CD14-positive monocyte (primary cell): ENCODE results near the gene EPHA6. TPM values are rescaled to one million over a fixed set of nuclear protein-coding genes. Genes with fewer than 3 reads are reported as not detected.

Experiments
- DNase-seq, 3 donors: peaks; one replicate each; pipeline ENCODE4 v3.0.0-alpha.2; 2011 to 2022
- H2AFZ ChIP-seq: 2 replicates; pipeline ENCODE4 v1.6.0; 2012; ENCODE audit warnings: mild to moderate bottlenecking, low read depth, low read length, inconsistent platforms; ENCODE audit not compliant: insufficient read depth, poor library complexity, severe bottlenecking
- H3K27ac ChIP-seq, 2 donors: 1 replicate in 1 of 2; 2 replicates in 1 of 2; pipeline ENCODE4 v1.5.1; 2012 to 2013; ENCODE audit warnings: low read length in 2 of 2, control low read depth in 1 of 2, inconsistent platforms in 1 of 2, low read depth in 1 of 2, mild to moderate bottlenecking in 1 of 2
- H3K27me3 ChIP-seq, 2 donors: one replicate each; pipeline versions ENCODE4 v1.6.0 to v1.6.1; 2011 to 2013; ENCODE audit warnings: low read length in 2 of 2; ENCODE audit not compliant: control insufficient read depth in 2 of 2, insufficient read depth in 2 of 2
- H3K36me3 ChIP-seq, 2 donors: replicated peaks in 1 of 2; 1 replicate in 1 of 2; 2 replicates in 1 of 2; pipeline versions ENCODE4 v1.5.1 to v1.6.1; 2012 to 2013; ENCODE audit warnings: low read length in 2 of 2, control low read depth in 1 of 2, inconsistent platforms in 1 of 2, mild to moderate bottlenecking in 1 of 2; ENCODE audit not compliant: insufficient read depth in 2 of 2, control insufficient read depth in 1 of 2
- H3K4me1 ChIP-seq, 2 donors: 1 replicate in 1 of 2; 2 replicates in 1 of 2; pipeline versions ENCODE4 v1.5.1 to v1.6.1; 2012 to 2013; ENCODE audit warnings: low read length in 2 of 2, control low read depth in 1 of 2, inconsistent platforms in 1 of 2, mild to moderate bottlenecking in 1 of 2, moderate library complexity in 1 of 2; ENCODE audit not compliant: insufficient read depth in 2 of 2, control insufficient read depth in 1 of 2
- H3K4me2 ChIP-seq: replicated peaks from 2 replicates; pipeline ENCODE3; 2012; ENCODE audit warnings: low read length, moderate library complexity, mild to moderate bottlenecking; ENCODE audit not compliant: poor library complexity, severe bottlenecking; ENCODE audit errors: extremely low read depth
- H3K4me3 ChIP-seq, 3 experiments: fragments of 200-600 bp in 1 of 3; sonication (generic) in 1 of 3; replicated peaks in 1 of 3; 1 replicate in 2 of 3; 2 replicates in 1 of 3; pipeline ENCODE4 v1.5.1; 2011 to 2013; ENCODE audit warnings: low read length in 3 of 3, mild to moderate bottlenecking in 3 of 3, control low read depth in 2 of 3, low read depth in 2 of 3, inconsistent platforms in 1 of 3, moderate library complexity in 1 of 3
- H3K79me2 ChIP-seq: 2 replicates; pipeline ENCODE4 v1.6.0; 2012; ENCODE audit warnings: mild to moderate bottlenecking, control low read depth, inconsistent platforms, low read length, moderate library complexity; ENCODE audit not compliant: insufficient read depth
- H3K9ac ChIP-seq: 2 replicates; pipeline ENCODE4 v1.6.0; 2017; ENCODE audit warnings: low read length, mild to moderate bottlenecking; ENCODE audit not compliant: insufficient read depth, poor library complexity, severe bottlenecking
- H3K9me3 ChIP-seq, 2 donors: replicated peaks in 1 of 2; 1 replicate in 1 of 2; 2 replicates in 1 of 2; pipeline versions ENCODE4 v1.5.1 to v1.6.1; 2012 to 2013; ENCODE audit warnings: low read length in 2 of 2, control low read depth in 1 of 2; ENCODE audit not compliant: control insufficient read depth in 1 of 2, insufficient read depth in 1 of 2
- H4K20me1 ChIP-seq: 2 replicates; pipeline ENCODE4 v1.6.0; 2012; ENCODE audit warnings: mild to moderate bottlenecking, low read length, control low read depth, moderate library complexity; ENCODE audit not compliant: insufficient read depth
- H3K27ac Mint-ChIP-seq, 7 donors: one replicate each; pipeline ENCODE4 v1.8.0; 2020; ENCODE audit warnings: mild to moderate bottlenecking in 7 of 7, mixed read lengths in 7 of 7, moderate library complexity in 6 of 7, inconsistent platforms in 2 of 7
- H3K27me3 Mint-ChIP-seq, 3 donors: one replicate each; pipeline ENCODE4 v1.8.0; 2021 to 2022; ENCODE audit warnings: low read depth in 3 of 3, mild to moderate bottlenecking in 3 of 3, mixed read lengths in 3 of 3, moderate library complexity in 3 of 3, inconsistent platforms in 1 of 3
- H3K36me3 Mint-ChIP-seq, 2 donors: one replicate each; pipeline ENCODE4 v1.8.0; 2020; ENCODE audit warnings: mixed read lengths in 2 of 2, inconsistent platforms in 1 of 2, mild to moderate bottlenecking in 1 of 2
- H3K4me1 Mint-ChIP-seq: one replicate; pipeline ENCODE4 v1.8.0; 2020; ENCODE audit warnings: mild to moderate bottlenecking, mixed read lengths
- H3K4me3 Mint-ChIP-seq, 2 donors: one replicate each; pipeline ENCODE4 v1.8.0; 2020; ENCODE audit warnings: mild to moderate bottlenecking in 2 of 2, mixed read lengths in 2 of 2, moderate library complexity in 1 of 2
- H3K9me3 Mint-ChIP-seq, 7 donors: one replicate each; pipeline ENCODE4 v1.8.0; 2020 to 2022; ENCODE audit warnings: mixed read lengths in 7 of 7, mild to moderate bottlenecking in 6 of 7, moderate library complexity in 6 of 7, inconsistent platforms in 2 of 7
- WGBS: methylation state at CpG from one replicate; pipeline ENCODE4 v1.1.5; 2013; ENCODE audit warnings: missing lambda C conversion rate; ENCODE audit not compliant: insufficient coverage; 5-methylcytosine and 5-hydroxymethylcytosine counted together
- intact Hi-C, 2 donors: fragments of 100-400 bp; cut with micrococcal nuclease; formaldehyde crosslinking; loops; one replicate each; pipeline versions ENCODE4 v1.15.0 to v1.15.1; 2023
- polyA plus RNA-seq, 3 donors: library from polyadenylated mRNA; depleted of rRNA in 1 of 3; unstranded in 2 of 3; stranded (reverse) in 1 of 3; fragments of 300-500 nt in 2 of 3; fragments of >200 nt in 1 of 3; fragmentation: Illumina TruSeq in 2 of 3; gene quantifications; 1 replicate in 2 of 3; 2 replicates in 1 of 3; pipeline ENCODE4 v1.2.3, GENCODE V29; 2012 to 2021
- TF ChIP-seq, protein P1 (sequence below): fragments of 200-600 bp; IDR thresholded peaks from one replicate; pipeline ENCODE4 v1.8.0; 2022; ENCODE audit warnings: antibody characterized with exemption, mild to moderate bottlenecking

Gene EPHA6
- polyA plus RNA-seq, 3 donors = not detected

DNA sequence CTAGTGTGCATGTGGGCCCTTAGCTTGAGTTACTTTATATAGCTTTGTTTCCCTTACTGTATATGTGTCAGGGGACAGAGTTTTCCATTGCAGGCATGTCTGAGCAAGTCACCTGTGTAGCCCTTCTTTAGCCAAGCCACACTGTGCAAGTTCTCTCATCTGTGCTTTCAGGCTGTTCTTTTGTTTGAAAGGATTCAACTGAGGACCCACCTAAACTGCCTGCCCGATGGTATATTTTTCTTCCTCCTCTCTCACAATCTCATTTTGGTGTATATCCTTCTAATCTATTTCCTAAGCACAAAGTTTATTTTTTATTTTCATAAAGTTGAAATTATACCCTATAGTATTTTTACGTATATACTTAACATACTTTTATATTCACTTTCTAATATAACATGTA, 690.1 kb downstream of the EPHA6 start:
- H3K4me3 Mint-ChIP-seq = no peak overlapping the region
- Histone ChIP-seq H3K27ac (no peak overlapping the region), H3K36me3 (no peaks in the 10 kb centered on the region), H3K79me2 (no peaks in the 10 kb centered on the region), H3K4me2 (no peak overlapping the region), H3K27me3 (no peaks in the 10 kb centered on the region), H2AFZ (no peak overlapping the region), H3K9ac (no peak overlapping the region), H4K20me1 (no peaks in the 10 kb centered on the region), H3K4me3 (no peak overlapping the region), H3K4me1 (no peaks in the 10 kb centered on the region), H3K9me3 (peaks cover 11% of the 10 kb centered on the region in 2 donors)
- H3K27ac Mint-ChIP-seq = no peak overlapping the region
- WGBS = no CpG with 5 or more reads among the region's 2 CpGs
- H3K4me1 Mint-ChIP-seq = no peaks in the 10 kb centered on the region
- peaks cover 7 to 31% (median 20%) of the 10 kb centered on the region in 7 donors for H3K9me3 Mint-ChIP-seq
- TF ChIP-seq, protein P1, sequence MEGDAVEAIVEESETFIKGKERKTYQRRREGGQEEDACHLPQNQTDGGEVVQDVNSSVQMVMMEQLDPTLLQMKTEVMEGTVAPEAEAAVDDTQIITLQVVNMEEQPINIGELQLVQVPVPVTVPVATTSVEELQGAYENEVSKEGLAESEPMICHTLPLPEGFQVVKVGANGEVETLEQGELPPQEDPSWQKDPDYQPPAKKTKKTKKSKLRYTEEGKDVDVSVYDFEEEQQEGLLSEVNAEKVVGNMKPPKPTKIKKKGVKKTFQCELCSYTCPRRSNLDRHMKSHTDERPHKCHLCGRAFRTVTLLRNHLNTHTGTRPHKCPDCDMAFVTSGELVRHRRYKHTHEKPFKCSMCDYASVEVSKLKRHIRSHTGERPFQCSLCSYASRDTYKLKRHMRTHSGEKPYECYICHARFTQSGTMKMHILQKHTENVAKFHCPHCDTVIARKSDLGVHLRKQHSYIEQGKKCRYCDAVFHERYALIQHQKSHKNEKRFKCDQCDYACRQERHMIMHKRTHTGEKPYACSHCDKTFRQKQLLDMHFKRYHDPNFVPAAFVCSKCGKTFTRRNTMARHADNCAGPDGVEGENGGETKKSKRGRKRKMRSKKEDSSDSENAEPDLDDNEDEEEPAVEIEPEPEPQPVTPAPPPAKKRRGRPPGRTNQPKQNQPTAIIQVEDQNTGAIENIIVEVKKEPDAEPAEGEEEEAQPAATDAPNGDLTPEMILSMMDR = no peak
- intact Hi-C loops = no loop called here
- no peaks in the 10 kb centered on the region for H3K36me3 Mint-ChIP-seq
- peaks cover 0 to 2% (median 0%) of the 10 kb centered on the region in 3 donors for H3K27me3 Mint-ChIP-seq
- DNase-seq = no peak

DNA sequence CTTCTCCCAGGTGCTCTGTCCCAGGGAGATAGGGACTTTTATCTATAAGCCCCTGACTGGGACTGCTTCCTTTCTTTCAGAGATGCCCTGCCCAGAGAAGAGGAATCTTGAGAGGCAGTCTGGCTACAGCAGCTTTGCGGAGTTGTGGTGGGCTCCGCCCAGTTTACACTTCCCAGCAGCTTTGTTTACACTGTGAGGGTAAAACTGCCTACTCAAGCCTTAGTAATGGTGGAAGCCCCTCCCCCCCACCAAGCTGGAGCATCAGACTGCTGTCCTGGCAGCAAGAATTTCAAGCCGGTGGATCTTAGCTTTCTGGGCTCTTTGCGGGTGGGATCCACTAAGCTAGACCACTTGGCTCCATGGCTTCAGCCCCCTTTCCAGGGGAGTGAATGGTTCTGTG, 696.4 kb downstream of the EPHA6 start:
- H3K4me3 Mint-ChIP-seq = no peak overlapping the region
- Histone ChIP-seq H3K27ac (no peak overlapping the region), H3K4me3 (no peak overlapping the region), H3K9me3 (peaks cover 14 to 19% of the 10 kb centered on the region in 2 donors), H4K20me1 (no peaks in the 10 kb centered on the region), H3K79me2 (no peaks in the 10 kb centered on the region), H3K4me1 (no peaks in the 10 kb centered on the region), H2AFZ (no peak overlapping the region), H3K36me3 (no peaks in the 10 kb centered on the region), H3K27me3 (no peaks in the 10 kb centered on the region), H3K9ac (no peak overlapping the region), H3K4me2 (no peak overlapping the region)
- H3K27ac Mint-ChIP-seq = no peak overlapping the region
- 100% methylated on average over 2 of the region's 4 CpGs for WGBS
- no peaks in the 10 kb centered on the region for H3K4me1 Mint-ChIP-seq
- peaks cover 7 to 30% (median 20%) of the 10 kb centered on the region in 7 donors for H3K9me3 Mint-ChIP-seq
- peaks cover 0 to 2% (median 0%) of the 10 kb centered on the region in 3 donors for H3K27me3 Mint-ChIP-seq
- intact Hi-C loops = no loop called here
- no peaks in the 10 kb centered on the region for H3K36me3 Mint-ChIP-seq
- DNase-seq = no peak
- TF ChIP-seq, protein P1 = no peak
